Keratinocyte (primary cell): ENCODE data around the gene EME1. TPM values are rescaled to one million over a fixed set of nuclear protein-coding genes. Genes with fewer than 3 reads are reported as not detected.

ENCODE experiments used
- DNase-seq: peaks from one replicate; pipeline ENCODE4 v3.0.0-alpha.2; 2011; ENCODE audit warnings: low read depth, missing footprints, low spot score
- FAIRE-seq: peaks from 2 replicates; lab custom pipeline; 2011; peaks lifted over from hg19 to GRCh38; lab: Jason Lieb, UNC
- H2AFZ ChIP-seq: 2 replicates; pipeline ENCODE4 v1.6.0; 2012; ENCODE audit warnings: low read length, control low read depth, inconsistent platforms; ENCODE audit not compliant: control insufficient read depth
- H3K27ac ChIP-seq: 2 replicates; pipeline ENCODE4 v1.5.1; 2011; ENCODE audit warnings: low read length; ENCODE audit not compliant: control insufficient read depth, insufficient read depth
- H3K27me3 ChIP-seq: 3 replicates; pipeline ENCODE4 v1.6.0; 2011; ENCODE audit warnings: low read length; ENCODE audit not compliant: control insufficient read depth, insufficient read depth; ENCODE audit errors: extremely low read depth
- H3K36me3 ChIP-seq, 2 experiments: 2 replicates in 1 of 2; 3 replicates in 1 of 2; pipeline ENCODE4 v1.5.1; 2011; ENCODE audit warnings: low read length in 2 of 2, mild to moderate bottlenecking in 1 of 2; ENCODE audit not compliant: control insufficient read depth in 2 of 2, insufficient read depth in 2 of 2; ENCODE audit errors: extremely low read depth in 1 of 2
- H3K4me1 ChIP-seq: 3 replicates; pipeline ENCODE4 v1.5.1; 2011; ENCODE audit warnings: low read length; ENCODE audit not compliant: control insufficient read depth, insufficient read depth; ENCODE audit errors: extremely low read depth
- H3K4me2 ChIP-seq: 3 replicates; pipeline ENCODE4 v1.6.0; 2011; ENCODE audit warnings: low read depth, low read length; ENCODE audit not compliant: control insufficient read depth, insufficient read depth; ENCODE audit errors: extremely low read depth
- H3K4me3 ChIP-seq, 3 experiments: fragments of 200-600 bp in 1 of 3; sonication (generic) in 1 of 3; 2 replicates in 2 of 3; 3 replicates in 1 of 3; pipeline ENCODE4 v1.5.1; 2011 to 2016; ENCODE audit warnings: low read length in 3 of 3, mild to moderate bottlenecking in 3 of 3, control low read depth in 2 of 3, inconsistent platforms in 1 of 3, low read depth in 1 of 3, mixed read lengths in 1 of 3, mixed run types in 1 of 3, moderate library complexity in 1 of 3; ENCODE audit not compliant: control insufficient read depth in 2 of 3, insufficient read depth in 2 of 3; ENCODE audit errors: extremely low read depth in 1 of 3
- H3K79me2 ChIP-seq: 2 replicates; pipeline ENCODE4 v1.6.0; 2012; ENCODE audit warnings: low read length; ENCODE audit not compliant: control insufficient read depth, insufficient read depth
- H3K9ac ChIP-seq: 3 replicates; pipeline ENCODE4 v1.6.0; 2011; ENCODE audit warnings: low read length; ENCODE audit not compliant: control insufficient read depth, insufficient read depth; ENCODE audit errors: extremely low read depth
- H3K9me1 ChIP-seq: 3 replicates; pipeline ENCODE4 v1.6.0; 2011; ENCODE audit warnings: low read length; ENCODE audit not compliant: control insufficient read depth, insufficient read depth; ENCODE audit errors: extremely low read depth
- H3K9me3 ChIP-seq: 2 replicates; pipeline ENCODE4 v1.5.1; 2012; ENCODE audit warnings: low read depth, low read length; ENCODE audit not compliant: control insufficient read depth
- H4K20me1 ChIP-seq: 3 replicates; pipeline ENCODE4 v1.6.0; 2011; ENCODE audit warnings: low read length; ENCODE audit not compliant: control insufficient read depth, insufficient read depth; ENCODE audit errors: extremely low read depth
- CTCF ChIP-seq, 3 experiments: IDR thresholded peaks in 1 of 3; conservative IDR thresholded peaks in 1 of 3; optimal IDR thresholded peaks in 1 of 3; 2 replicates in 2 of 3; 3 replicates in 1 of 3; pipeline versions ENCODE3 to v1.5.1; 2011; ENCODE audit warnings: low read length in 3 of 3, mild to moderate bottlenecking in 3 of 3, moderate library complexity in 2 of 3, control low read depth in 1 of 3, inconsistent platforms in 1 of 3; ENCODE audit not compliant: insufficient read depth in 2 of 3; ENCODE audit errors: extremely low read depth in 1 of 3
- EZH2 ChIP-seq: IDR thresholded peaks from one replicate; pipeline ENCODE4 v1.6.1; 2012; ENCODE audit warnings: inconsistent platforms, mild to moderate bottlenecking, low read length, moderate library complexity
- dilution Hi-C: fragments of 300-500 bp; cut with MboI; formaldehyde crosslinking; loops from one replicate; pipeline ENCODE4 v1.7.0; 2020; ENCODE audit warnings: low sequenced_read_pairs; ENCODE audit not compliant: extremely low pct_ligation_motif_present
- polyA plus RNA-seq, 5 experiments: library from polyadenylated mRNA; depleted of rRNA in 3 of 5; stranded (reverse) in 3 of 5; stranded (forward) in 1 of 5; unstranded in 1 of 5; fragments of >200 nt; gene quantifications; 1 replicate in 1 of 5; 2 replicates in 3 of 5; 3 replicates in 1 of 5; pipeline versions ENCODE4 v1.2.1 to v1.2.3, GENCODE V29; 2011 to 2012; ENCODE audit warnings: missing spikeins in 2 of 5, low read depth in 1 of 5, low replicate concordance in 1 of 5

Gene EME1
- polyA plus RNA-seq, 1 donor (not counting 4 experiments of a cell fraction or from before 2014, with no cell fraction given): 4.7 TPM

DNA sequence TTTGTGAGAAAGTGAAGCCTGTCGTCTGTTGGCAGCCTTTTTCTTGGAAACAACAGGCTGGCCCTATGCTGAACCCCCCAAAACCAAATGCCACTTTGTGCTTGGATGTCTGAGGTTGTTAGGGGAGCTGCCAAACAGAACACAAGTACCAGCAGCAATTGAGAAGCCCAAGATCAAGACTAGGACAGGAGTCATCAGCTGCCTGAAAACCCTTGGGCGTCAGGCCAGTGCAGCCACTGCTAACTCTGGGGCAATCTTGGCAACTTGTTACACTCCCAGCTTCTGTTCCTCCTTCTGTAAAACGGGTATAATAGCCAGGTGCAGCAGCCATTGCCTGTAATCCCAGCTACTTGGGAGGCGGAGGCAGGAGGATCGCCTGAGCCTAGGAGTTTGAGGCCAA is 33.5 kb downstream of the EME1 start:
- Histone ChIP-seq H3K27me3 (no peaks in the 10 kb centered on the region), H3K9me1 (no peaks in the 10 kb centered on the region), H4K20me1 (no peaks in the 10 kb centered on the region), H3K4me2 (no peak overlapping the region), H3K79me2 (no peaks in the 10 kb centered on the region), H3K36me3 (no peaks in the 10 kb centered on the region), H3K4me1 (no peaks in the 10 kb centered on the region), H2AFZ (no peak overlapping the region), H3K27ac (no peak overlapping the region), H3K9me3 (no peaks in the 10 kb centered on the region), H3K9ac (no peak overlapping the region), H3K4me3 (no peak overlapping the region)
- dilution Hi-C loops: no loop called here
- FAIRE-seq (no peak), DNase-seq (no peak)
- TF ChIP-seq EZH2: no peak
- TF ChIP-seq CTCF (optimal IDR thresholded peaks at IDR 0.05 in 1 of 3, IDR thresholded peaks at IDR 0.05 in 1 of 3, conservative IDR thresholded peaks at IDR 0.05 in 1 of 3; ENCODE audit: extremely low read depth in 1 of 3, insufficient read depth in 2 of 3, low read length in 3 of 3): no peak

- Histone ChIP-seq H3K36me3 (no peaks in the 10 kb centered on the region), H3K4me3 (no peak overlapping the region), H3K4me1 (no peaks in the 10 kb centered on the region), H3K27me3 (no peaks in the 10 kb centered on the region), H3K9ac (no peak overlapping the region), H3K9me3 (no peaks in the 10 kb centered on the region), H3K4me2 (no peak overlapping the region), H3K9me1 (no peaks in the 10 kb centered on the region), H4K20me1 (no peaks in the 10 kb centered on the region), H3K27ac (no peak overlapping the region), H2AFZ (no peak overlapping the region), H3K79me2 (no peaks in the 10 kb centered on the region)
- no peak for DNase-seq
- dilution Hi-C loops: no loop called here
- TF ChIP-seq CTCF (optimal IDR thresholded peaks at IDR 0.05 in 1 of 3, IDR thresholded peaks at IDR 0.05 in 1 of 3, conservative IDR thresholded peaks at IDR 0.05 in 1 of 3; ENCODE audit: extremely low read depth in 1 of 3, insufficient read depth in 2 of 3, low read length in 3 of 3) (no peak), EZH2 (no peak)
- no peak for FAIRE-seq
Observed at GRCh38 chr17:50407921-50408320, 34.9 kb downstream of the EME1 start.
